NB4 (cell line): ENCODE data around the gene PPP2R5B.

ENCODE experiments used
- DNase-seq: peaks from one replicate; pipeline ENCODE4 v3.0.0; 2010; ENCODE audit warnings: low read depth
- H3K4me3 ChIP-seq: one replicate; pipeline ENCODE4 v1.5.1; 2011; ENCODE audit warnings: mild to moderate bottlenecking, low read depth, low read length, moderate library complexity
- CTCF ChIP-seq: IDR thresholded peaks from one replicate; pipeline ENCODE4 v1.5.1; 2012; ENCODE audit warnings: low read depth, low read length
- MAX ChIP-seq: IDR thresholded peaks from 2 replicates; pipeline ENCODE4 v1.6.1; 2011; ENCODE audit warnings: low read depth, low read length
- MYC ChIP-seq: IDR thresholded peaks from 2 replicates; pipeline ENCODE4 v1.6.1; 2011; ENCODE audit warnings: low read depth, low read length
- POLR2A ChIP-seq: IDR thresholded peaks from 2 replicates; pipeline ENCODE4 v1.6.1; 2011; ENCODE audit warnings: mild to moderate bottlenecking; ENCODE audit not compliant: insufficient read length; ENCODE audit errors: extremely low read depth

PPP2R5B gene

GRCh38 chr11:64924910-64925284 is 408 bp downstream of the PPP2R5B start:
- TF ChIP-seq MYC: no peak
- no peak for TF ChIP-seq CTCF
- TF ChIP-seq MAX: no peak
- TF ChIP-seq POLR2A: no peak
- DNase-seq: no peak
- H3K4me3 ChIP-seq: peak overlapping the region; percentile 65

GRCh38 chr11:64925536-64926436 is 1.3 kb downstream of the PPP2R5B start:
- no peak for DNase-seq
- TF ChIP-seq POLR2A: no peak
- TF ChIP-seq MYC: no peak
- no peak for TF ChIP-seq MAX
- TF ChIP-seq CTCF: no peak
- no peak overlapping the region for H3K4me3 ChIP-seq

GRCh38 chr11:64926689-64927088 is 2.2 kb downstream of the PPP2R5B start:
- no peak overlapping the region for H3K4me3 ChIP-seq
- TF ChIP-seq MYC (no peak), MAX (no peak), CTCF (no peak), POLR2A (no peak)
- DNase-seq: no peak

GRCh38 chr11:64928957-64929356 is 4.5 kb downstream of the PPP2R5B start:
- TF ChIP-seq MYC: no peak
- TF ChIP-seq CTCF: no peak
- no peak for TF ChIP-seq MAX
- TF ChIP-seq POLR2A: no peak
- no peak overlapping the region for H3K4me3 ChIP-seq
- DNase-seq: no peak

GRCh38 chr11:64929625-64930024 is 5.1 kb downstream of the PPP2R5B start:
- TF ChIP-seq POLR2A: no peak
- no peak overlapping the region for H3K4me3 ChIP-seq
- no peak for DNase-seq

- DNase-seq: no peak
- H3K4me3 ChIP-seq: no peak overlapping the region
- TF ChIP-seq MYC (no peak), POLR2A (no peak), MAX (no peak), CTCF (no peak)
Observed at GRCh38 chr11:64930340-64930739, 5.9 kb downstream of the PPP2R5B start.
